Left colon (tissue), 2 donors: Measurements from ENCODE around the gene UBQLN3. TPM values are rescaled to one million over a fixed set of nuclear protein-coding genes. Genes with fewer than 3 reads are reported as not detected.

ENCODE experiments used
- total RNA-seq, 2 donors: library from RNA; stranded (reverse); fragmentation: NEBNext Ultra II Directional; extraction: Animal tissue kit (Norgen Biotek cat#: 25700); gene quantifications; one replicate each; pipeline ENCODE4 v1.2.1, GENCODE V29; 2021
- donor health status: DM: no; HTN: no; CAD: no.
- donor health status: DM: yes; HTN: yes; CAD: no.

Gene UBQLN3
- total RNA-seq, 2 donors from 2014 or later = not detected

Other genes starting within 250 kb of the UBQLN3 start
- gene HBE1, start 240.0 kb downstream of the UBQLN3 start, total RNA-seq = not detected
- not detected for gene OR51B4, start 208.0 kb downstream of the UBQLN3 start, total RNA-seq
- gene OR51B2, start 185.7 kb downstream of the UBQLN3 start, total RNA-seq = not detected
- gene OR51B5, start 166.4 kb downstream of the UBQLN3 start, total RNA-seq = not detected
- not detected for gene OR51B6, start 158.4 kb downstream of the UBQLN3 start, total RNA-seq
- gene OR51M1, start 126.1 kb downstream of the UBQLN3 start, total RNA-seq = not detected
- gene OR51Q1, start 87.8 kb downstream of the UBQLN3 start, total RNA-seq = not detected
- gene OR51I1, start 68.4 kb downstream of the UBQLN3 start, total RNA-seq = not detected
- not detected for gene OR51I2, start 60.6 kb downstream of the UBQLN3 start, total RNA-seq
- not detected for gene OR52D1, start 21.3 kb downstream of the UBQLN3 start, total RNA-seq
- under 1 TPM; 0.25 to 0.49 TPM for gene UBQLNL, start 6.7 kb upstream of the UBQLN3 start, total RNA-seq
- under 1 TPM; 0.25 to 0.27 TPM for gene OR52H1, start 38.6 kb upstream of the UBQLN3 start, total RNA-seq
- gene OR52B6, start 70.9 kb upstream of the UBQLN3 start, total RNA-seq = not detected
- 1 to 10 TPM in 1 of 2 donors, under 1 TPM in 1; 0.40 to 1.7 TPM for gene TRIM6, start 86.7 kb upstream of the UBQLN3 start, total RNA-seq
- gene TRIM34, start 115.0 kb upstream of the UBQLN3 start, total RNA-seq = 1 to 10 TPM; 7.9 to 9.8 TPM
- 10 to 100 TPM; 17.6 TPM for gene TRIM5, start 175.1 kb upstream of the UBQLN3 start, total RNA-seq
- gene TRIM22, start 179.8 kb upstream of the UBQLN3 start, total RNA-seq = 10 to 100 TPM; 21.0 to 25.2 TPM
- gene OR56B1, start 226.5 kb upstream of the UBQLN3 start, total RNA-seq = not detected
- gene OR52N4, start 244.3 kb upstream of the UBQLN3 start, total RNA-seq = not detected